Astrocyte (in vitro differentiated cells and primary cell): ENCODE data around the gene SEMA4D.

Experiments
- CTCF ChIP-seq: IDR thresholded peaks from 2 replicates; pipeline ENCODE4 v1.5.1; 2011; ENCODE audit warnings: low read depth, mild to moderate bottlenecking, inconsistent platforms, low read length, moderate library complexity; ENCODE audit not compliant: insufficient read depth
- EZH2 ChIP-seq: IDR thresholded peaks from 2 replicates; pipeline ENCODE4 v1.6.1; 2012; ENCODE audit warnings: mild to moderate bottlenecking, low read length, inconsistent platforms; ENCODE audit not compliant: insufficient read depth

- TF ChIP-seq CTCF, result no peak
- no peak for TF ChIP-seq EZH2
Measured at GRCh38 chr9:89323390-89323789, 174.5 kb downstream of the SEMA4D start.
